Activated naive CD8-positive, alpha-beta T cell treated with anti-CD3 and anti-CD28 coated beads, Interleukin-2, amount 10 ng/mL, durations not matched to agents 7 days and 5 days (primary cell): ENCODE measurements around the gene RFK. TPM values are rescaled to one million over a fixed set of nuclear protein-coding genes. Genes with fewer than 3 reads are reported as not detected.

Experiments used
- ATAC-seq: fragments of 150-1000 bp; cut with Tn5 transposase; one replicate; pipeline ENCODE4 v1.10.0; 2021; ENCODE audit warnings: low read depth, moderate library complexity
- POLR2A ChIA-PET: fragments of 350-600 bp; sonication (Branson Sonifier 250); formaldehyde crosslinking; loops from one replicate; lab custom pipeline; 2021; ENCODE audit warnings: antibody characterized with exemption; lab: Charles Lee
- DNase-seq: peaks from one replicate; pipeline ENCODE4 v3.0.0; 2021
- H3K27ac Mint-ChIP-seq: one replicate; pipeline ENCODE4 v1.8.0; 2022; ENCODE audit warnings: mild to moderate bottlenecking, mixed read lengths
- H3K27me3 Mint-ChIP-seq: one replicate; pipeline ENCODE4 v1.8.0; 2022; ENCODE audit warnings: mild to moderate bottlenecking, moderate library complexity, mixed read lengths
- H3K36me3 Mint-ChIP-seq: one replicate; pipeline ENCODE4 v1.8.0; 2021; ENCODE audit warnings: mild to moderate bottlenecking, mixed read lengths
- H3K4me1 Mint-ChIP-seq: one replicate; pipeline ENCODE4 v1.8.0; 2021; ENCODE audit warnings: mixed read lengths
- H3K4me3 Mint-ChIP-seq: one replicate; pipeline ENCODE4 v1.8.0; 2022; ENCODE audit warnings: mild to moderate bottlenecking, moderate library complexity, mixed read lengths
- H3K9me3 Mint-ChIP-seq: one replicate; pipeline ENCODE4 v1.8.0; 2021; ENCODE audit warnings: mixed read lengths
- total RNA-seq, 2 experiments: library from RNA; stranded (reverse); gene quantifications; one replicate each; pipeline ENCODE4 v1.2.3, GENCODE V29; 2021

RFK gene
- total RNA-seq, 2 experiments from 2014 or later, result 12.8 to 13.9 TPM

DNA sequence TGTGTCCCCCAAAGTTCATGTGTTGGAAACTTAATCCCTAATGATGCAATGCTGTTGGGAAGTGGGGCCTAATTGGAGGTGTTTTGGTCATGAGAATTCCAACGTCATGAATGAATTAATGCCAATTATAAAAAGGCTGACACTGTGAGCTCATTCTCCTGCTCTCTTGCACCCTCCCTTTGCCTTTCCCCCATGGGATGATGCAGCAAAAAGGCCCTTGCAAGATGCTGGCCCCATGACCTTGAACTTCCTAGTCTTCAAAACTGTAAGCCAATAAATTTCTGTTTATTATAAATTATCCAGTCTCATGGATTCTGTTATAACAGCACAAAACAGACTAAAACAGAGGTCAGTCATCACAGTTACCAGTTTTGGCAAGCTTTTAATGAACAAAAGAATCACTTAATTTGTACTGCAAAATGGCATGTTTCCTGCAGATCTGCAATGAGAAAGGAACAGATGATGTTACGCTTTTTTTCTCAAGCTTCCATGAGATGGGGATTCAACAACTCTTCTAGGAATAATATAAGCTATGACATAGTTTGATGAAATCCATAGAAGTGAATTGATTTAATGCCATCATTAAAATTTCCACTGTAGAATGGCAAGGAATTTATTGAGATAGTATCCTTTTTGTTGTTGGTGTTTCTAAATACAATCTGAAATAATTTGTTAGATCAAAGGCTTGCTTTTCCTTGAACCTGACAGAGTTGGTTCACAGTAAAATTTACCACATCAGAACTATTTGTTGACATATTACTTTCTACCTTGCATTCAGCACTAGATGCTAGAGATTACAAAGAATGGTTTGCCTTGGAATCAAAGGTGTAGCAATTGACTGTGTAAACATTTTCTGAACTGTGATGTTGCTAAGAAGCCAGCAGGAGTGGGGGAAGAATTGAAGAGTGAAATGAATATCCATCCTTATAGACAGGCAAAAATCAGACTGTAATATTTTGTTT lies 29.3 kb upstream of the RFK start:
- ATAC-seq (no peak), DNase-seq (no peak)
- Mint-ChIP-seq H3K4me3 (no peak overlapping the region), H3K27ac (no peak overlapping the region), H3K27me3 (no peaks in the 10 kb centered on the region), H3K4me1 (peaks cover 5% of the 10 kb centered on the region), H3K9me3 (no peaks in the 10 kb centered on the region), H3K36me3 (no peaks in the 10 kb centered on the region)
- POLR2A ChIA-PET, result no interaction called here

GRCh38 chr9:76419782-76420380 lies 25.7 kb upstream of the RFK start:
- Mint-ChIP-seq H3K4me1 (peaks cover 17% of the 10 kb centered on the region), H3K4me3 (no peak overlapping the region), H3K27me3 (no peaks in the 10 kb centered on the region), H3K27ac (no peak overlapping the region), H3K9me3 (no peaks in the 10 kb centered on the region), H3K36me3 (peaks cover 6% of the 10 kb centered on the region)
- DNase-seq, result no peak
- no peak for ATAC-seq
- POLR2A ChIA-PET, result no interaction called here

- ATAC-seq (no peak), DNase-seq (no peak)
- peaks cover 14% of the 10 kb centered on the region for H3K9me3 Mint-ChIP-seq
- POLR2A ChIA-PET, result no interaction called here
- no peak overlapping the region for H3K27ac Mint-ChIP-seq
- H3K27me3 Mint-ChIP-seq, result no peaks in the 10 kb centered on the region
- H3K4me1 Mint-ChIP-seq, result peaks cover 25% of the 10 kb centered on the region
- no peak overlapping the region for H3K4me3 Mint-ChIP-seq
- peaks cover 16% of the 10 kb centered on the region for H3K36me3 Mint-ChIP-seq
These were observed 23.2 kb upstream of the RFK start for GRCh38 chr9:76417394-76417793.

- Mint-ChIP-seq H3K4me1 (peaks cover 25% of the 10 kb centered on the region), H3K4me3 (no peak overlapping the region), H3K27me3 (no peaks in the 10 kb centered on the region), H3K9me3 (peaks cover 14% of the 10 kb centered on the region), H3K27ac (no peak overlapping the region), H3K36me3 (peaks cover 16% of the 10 kb centered on the region)
- ATAC-seq, result no peak
- DNase-seq, result no peak
- POLR2A ChIA-PET, result no interaction called here
These were observed 21.5 kb upstream of the RFK start for GRCh38 chr9:76415731-76416130.

DNA sequence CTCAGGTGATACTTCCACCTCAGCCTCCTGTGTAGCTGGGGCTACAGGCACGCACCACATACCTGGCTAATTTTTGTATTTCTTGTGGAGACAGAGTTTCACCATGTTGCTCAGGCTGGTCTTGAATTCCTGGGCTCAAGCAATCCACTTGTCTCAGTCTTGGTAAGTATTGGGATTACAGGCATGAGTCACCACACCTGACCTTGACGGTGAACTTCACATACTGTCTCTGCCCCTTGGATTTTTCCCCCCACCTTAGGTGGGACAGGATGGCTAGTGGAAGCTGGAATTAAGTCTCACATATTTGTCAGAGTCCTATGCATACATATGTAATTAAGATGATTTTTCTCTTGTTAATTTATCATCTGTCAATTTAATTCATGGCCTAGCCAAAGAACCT lies 20.9 kb upstream of the RFK start:
- no peak for ATAC-seq
- Mint-ChIP-seq H3K27me3 (no peaks in the 10 kb centered on the region), H3K9me3 (peaks cover 14% of the 10 kb centered on the region), H3K36me3 (peaks cover 16% of the 10 kb centered on the region), H3K27ac (no peak overlapping the region), H3K4me1 (peaks cover 25% of the 10 kb centered on the region), H3K4me3 (no peak overlapping the region)
- no peak for DNase-seq
- POLR2A ChIA-PET, result interaction anchor here (1.1 kb wide), 1 partner anchor 21 kb away, joined by 6 read pairs; the partner anchor contains the start of gene RFK

GRCh38 chr9:76414661-76415060 lies 20.4 kb upstream of the RFK start:
- H3K27me3 Mint-ChIP-seq, result no peaks in the 10 kb centered on the region
- H3K4me1 Mint-ChIP-seq, result peaks cover 25% of the 10 kb centered on the region
- H3K27ac Mint-ChIP-seq, result no peak overlapping the region
- ATAC-seq (no peak), DNase-seq (no peak)
- peaks cover 14% of the 10 kb centered on the region for H3K9me3 Mint-ChIP-seq
- POLR2A ChIA-PET, result interaction anchor here (1.1 kb wide), 1 partner anchor 20 kb away, joined by 6 read pairs; the partner anchor contains the start of gene RFK
- no peak overlapping the region for H3K4me3 Mint-ChIP-seq
- peaks cover 16% of the 10 kb centered on the region for H3K36me3 Mint-ChIP-seq

DNA sequence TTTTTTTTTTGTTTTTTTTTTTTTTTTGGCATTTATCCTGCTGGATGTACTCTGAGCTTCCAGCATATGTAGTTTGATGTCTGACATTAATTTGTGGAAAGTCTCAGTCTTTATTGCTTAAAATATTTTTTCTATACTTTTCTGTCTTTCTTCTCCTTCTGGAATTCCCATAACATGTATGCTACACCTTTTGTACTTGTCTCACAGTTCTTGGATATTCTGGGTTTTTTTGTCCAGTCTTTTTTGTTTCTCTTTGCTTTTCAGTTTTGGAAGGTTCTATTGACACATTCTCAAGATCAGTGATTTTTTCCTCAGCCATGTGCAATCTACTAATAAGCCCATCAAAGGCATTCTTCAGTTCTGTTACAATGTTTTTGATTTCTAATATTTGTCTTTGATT lies 19.4 kb upstream of the RFK start:
- Mint-ChIP-seq H3K27me3 (no peaks in the 10 kb centered on the region), H3K36me3 (peaks cover 16% of the 10 kb centered on the region), H3K9me3 (peaks cover 14% of the 10 kb centered on the region), H3K4me1 (peaks cover 25% of the 10 kb centered on the region), H3K4me3 (no peak overlapping the region), H3K27ac (no peak overlapping the region)
- POLR2A ChIA-PET, result no interaction called here
- no peak for DNase-seq
- ATAC-seq, result no peak

DNA sequence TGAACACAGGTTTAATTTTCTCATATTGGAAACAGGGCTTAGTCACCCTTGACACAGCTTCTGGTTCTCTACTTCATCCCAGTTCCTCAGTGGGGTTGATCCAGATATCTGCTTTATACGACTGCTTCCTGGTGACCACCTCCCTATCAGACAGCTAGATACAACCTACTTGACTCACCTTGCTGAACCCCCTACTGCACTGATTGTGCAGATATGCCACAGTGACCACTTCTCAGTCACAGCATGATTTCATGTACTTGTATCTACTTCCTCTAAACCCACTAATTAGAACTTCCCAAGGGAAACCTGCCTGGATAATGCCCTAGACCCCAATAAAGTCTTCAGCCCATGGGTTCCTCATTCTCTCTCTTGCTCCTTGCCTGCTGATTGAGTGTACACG lies 18.4 kb upstream of the RFK start:
- peaks cover 14% of the 10 kb centered on the region for H3K9me3 Mint-ChIP-seq
- H3K27ac Mint-ChIP-seq, result no peak overlapping the region
- H3K27me3 Mint-ChIP-seq, result no peaks in the 10 kb centered on the region
- peaks cover 16% of the 10 kb centered on the region for H3K36me3 Mint-ChIP-seq
- H3K4me1 Mint-ChIP-seq, result peaks cover 29% of the 10 kb centered on the region
- no peak overlapping the region for H3K4me3 Mint-ChIP-seq
- POLR2A ChIA-PET, result no interaction called here
- ATAC-seq (no peak), DNase-seq (no peak)

DNA sequence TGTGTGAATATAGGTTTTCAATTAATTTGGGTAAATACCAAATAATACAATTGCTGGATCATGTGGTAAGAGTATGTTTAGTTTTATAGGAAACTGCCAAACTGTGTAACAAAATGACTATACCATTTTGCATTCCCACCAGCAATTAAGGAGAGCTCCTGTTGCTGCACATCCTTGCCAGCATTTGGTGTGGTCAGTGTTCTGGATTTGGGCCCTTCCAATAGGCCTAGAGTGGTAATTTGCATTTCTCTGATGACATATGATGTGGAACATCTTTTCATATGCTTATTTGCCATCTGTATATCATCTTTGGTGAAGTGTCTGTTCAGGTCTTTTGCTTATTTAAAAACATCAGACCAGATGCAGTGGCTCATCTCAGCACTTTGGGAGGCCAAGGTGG lies 11.6 kb upstream of the RFK start:
- no peak overlapping the region for H3K27ac Mint-ChIP-seq
- ATAC-seq, result no peak
- POLR2A ChIA-PET, result interaction anchor here (2.1 kb wide), 1 partner anchor 12 kb away, joined by 14 read pairs; the partner anchor contains the start of gene RFK

GRCh38 chr9:76405340-76405739 lies 11.1 kb upstream of the RFK start:
- H3K27ac Mint-ChIP-seq, result no peak overlapping the region

More for the DNA sequence above, 11.6 kb upstream of the RFK start:
- H3K4me1 Mint-ChIP-seq, result peaks cover 16% of the 10 kb centered on the region
- H3K36me3 Mint-ChIP-seq, result peaks cover 1% of the 10 kb centered on the region
- no peaks in the 10 kb centered on the region for H3K9me3 Mint-ChIP-seq
- H3K27me3 Mint-ChIP-seq, result no peaks in the 10 kb centered on the region
- DNase-seq, result no peak
- H3K4me3 Mint-ChIP-seq, result no peak overlapping the region

DNA sequence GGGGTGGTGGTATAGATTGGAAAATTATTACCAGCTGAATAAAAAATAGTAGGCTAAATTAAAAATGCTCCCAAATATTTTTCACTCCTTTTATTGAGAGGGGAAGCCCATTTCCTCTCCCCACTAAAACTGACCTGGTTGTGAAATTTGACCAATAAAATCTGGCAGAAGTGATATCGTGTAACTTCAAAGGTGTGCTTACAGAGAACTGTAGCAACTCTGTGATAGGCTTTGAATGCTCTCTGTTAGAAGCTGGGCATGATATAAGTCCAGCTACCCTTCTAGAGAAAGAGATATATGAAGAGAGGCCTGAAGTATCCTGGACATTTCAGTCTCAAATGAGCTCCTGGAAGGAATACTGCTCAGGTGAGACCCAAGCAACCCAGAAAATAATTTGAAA lies 10.2 kb upstream of the RFK start:
- no peak for DNase-seq
- Mint-ChIP-seq H3K4me3 (no peak overlapping the region), H3K9me3 (no peaks in the 10 kb centered on the region), H3K4me1 (peaks cover 23% of the 10 kb centered on the region), H3K36me3 (peaks cover 1% of the 10 kb centered on the region), H3K27ac (no peak overlapping the region), H3K27me3 (no peaks in the 10 kb centered on the region)
- ATAC-seq, result no peak
- POLR2A ChIA-PET, result interaction anchor here (1.5 kb wide), 1 partner anchor 10 kb away, joined by 6 read pairs; the partner anchor contains the start of gene RFK

More at GRCh38 chr9:76405340-76405739, 11.1 kb upstream of the RFK start:
- peaks cover 21% of the 10 kb centered on the region for H3K4me1 Mint-ChIP-seq
- DNase-seq, result no peak
- no peaks in the 10 kb centered on the region for H3K9me3 Mint-ChIP-seq
- POLR2A ChIA-PET, result interaction anchor here (1.5 to 2.1 kb wide), 2 partner anchors 11 kb away, joined by 6 to 14 read pairs; partner anchors contain the start of gene RFK
- no peak for ATAC-seq
- H3K27me3 Mint-ChIP-seq, result no peaks in the 10 kb centered on the region
- peaks cover 1% of the 10 kb centered on the region for H3K36me3 Mint-ChIP-seq
- no peak overlapping the region for H3K4me3 Mint-ChIP-seq

- Mint-ChIP-seq H3K36me3 (peaks cover 1% of the 10 kb centered on the region), H3K4me3 (peak overlapping the region; percentile 67), H3K4me1 (peaks cover 20% of the 10 kb centered on the region), H3K9me3 (no peaks in the 10 kb centered on the region), H3K27me3 (no peaks in the 10 kb centered on the region), H3K27ac (peak overlapping the region; percentile 58)
- ATAC-seq (peak; percentile 89), DNase-seq (no peak)
- POLR2A ChIA-PET, result no interaction called here
These were observed 9.1 kb upstream of the RFK start for GRCh38 chr9:76403352-76403751.

GRCh38 chr9:76401580-76402354 lies 7.5 kb upstream of the RFK start:
- DNase-seq (no peak), ATAC-seq (no peak)
- no peaks in the 10 kb centered on the region for H3K27me3 Mint-ChIP-seq
- no peak overlapping the region for H3K4me3 Mint-ChIP-seq
- H3K4me1 Mint-ChIP-seq, result peaks cover 19% of the 10 kb centered on the region
- no peaks in the 10 kb centered on the region for H3K36me3 Mint-ChIP-seq
- H3K9me3 Mint-ChIP-seq, result no peaks in the 10 kb centered on the region
- POLR2A ChIA-PET, result no interaction called here
- H3K27ac Mint-ChIP-seq, result no peak overlapping the region
